Measurements from ENCODE around the gene APOC3. TPM values are rescaled to one million over a fixed set of nuclear protein-coding genes. Genes with fewer than 3 reads are reported as not detected.

APOC3 gene
- total RNA-seq, 3 donors from 2014 or later = not detected

- TF ChIP-seq POLR2AphosphoS5 (IDR thresholded peaks at IDR 0.05) (no peak), POLR2A (IDR thresholded peaks at IDR 0.05) (no peak)
- TF ChIP-seq, protein P1, sequence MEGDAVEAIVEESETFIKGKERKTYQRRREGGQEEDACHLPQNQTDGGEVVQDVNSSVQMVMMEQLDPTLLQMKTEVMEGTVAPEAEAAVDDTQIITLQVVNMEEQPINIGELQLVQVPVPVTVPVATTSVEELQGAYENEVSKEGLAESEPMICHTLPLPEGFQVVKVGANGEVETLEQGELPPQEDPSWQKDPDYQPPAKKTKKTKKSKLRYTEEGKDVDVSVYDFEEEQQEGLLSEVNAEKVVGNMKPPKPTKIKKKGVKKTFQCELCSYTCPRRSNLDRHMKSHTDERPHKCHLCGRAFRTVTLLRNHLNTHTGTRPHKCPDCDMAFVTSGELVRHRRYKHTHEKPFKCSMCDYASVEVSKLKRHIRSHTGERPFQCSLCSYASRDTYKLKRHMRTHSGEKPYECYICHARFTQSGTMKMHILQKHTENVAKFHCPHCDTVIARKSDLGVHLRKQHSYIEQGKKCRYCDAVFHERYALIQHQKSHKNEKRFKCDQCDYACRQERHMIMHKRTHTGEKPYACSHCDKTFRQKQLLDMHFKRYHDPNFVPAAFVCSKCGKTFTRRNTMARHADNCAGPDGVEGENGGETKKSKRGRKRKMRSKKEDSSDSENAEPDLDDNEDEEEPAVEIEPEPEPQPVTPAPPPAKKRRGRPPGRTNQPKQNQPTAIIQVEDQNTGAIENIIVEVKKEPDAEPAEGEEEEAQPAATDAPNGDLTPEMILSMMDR (IDR thresholded peaks at IDR 0.05) = no peak
- Histone ChIP-seq H3K4me1 (no peaks in the 10 kb centered on the region), H3K4me3 (no peak overlapping the region), H3K36me3 (peaks cover 3% of the 10 kb centered on the region), H3K9me3 (no peaks in the 10 kb centered on the region), H3K27ac (no peak overlapping the region), H3K27me3 (no peaks in the 10 kb centered on the region)
- intact Hi-C loops (cut with DNase I; ENCODE audit: low total_unique reads) = no loop called here
- DNase-seq (ENCODE audit: low spot score in 2 of 2) = no peak
Observed at GRCh38 chr11:116842117-116842516, 12.4 kb downstream of the APOC3 start.

DNA sequence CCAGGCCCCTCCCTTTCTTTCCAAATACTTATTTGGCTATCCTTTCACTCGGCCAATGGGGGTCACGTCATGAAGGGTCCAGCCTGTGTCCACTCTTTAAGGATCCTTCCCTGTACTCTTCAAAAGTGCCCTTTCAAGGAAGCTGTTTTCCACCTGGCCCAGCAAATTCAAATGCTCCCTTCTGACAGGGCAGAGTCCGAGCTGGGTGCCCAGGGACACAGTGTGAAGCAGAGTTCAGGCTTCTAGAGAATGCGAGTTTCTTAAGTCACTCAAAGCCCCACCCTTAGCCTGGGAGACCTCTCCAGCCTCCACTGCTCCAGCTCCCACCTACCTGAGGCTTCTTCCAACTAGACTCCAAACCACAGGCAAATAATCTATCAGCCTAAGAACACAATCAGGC lies 13.2 kb downstream of the APOC3 start:
- no peak for DNase-seq (ENCODE audit: low spot score in 2 of 2)
- intact Hi-C loops (cut with DNase I; ENCODE audit: low total_unique reads) = no loop called here
- TF ChIP-seq POLR2A (IDR thresholded peaks at IDR 0.05) (no peak), POLR2AphosphoS5 (IDR thresholded peaks at IDR 0.05) (no peak)
- TF ChIP-seq, protein P1 (IDR thresholded peaks at IDR 0.05) = no peak
- Histone ChIP-seq H3K9me3 (no peaks in the 10 kb centered on the region), H3K4me3 (no peak overlapping the region), H3K4me1 (no peaks in the 10 kb centered on the region), H3K36me3 (peaks cover 5% of the 10 kb centered on the region), H3K27me3 (no peaks in the 10 kb centered on the region), H3K27ac (no peak overlapping the region)

- intact Hi-C loops (cut with DNase I; ENCODE audit: low total_unique reads) = no loop called here
Observed at GRCh38 chr11:116843661-116844060, 14.0 kb downstream of the APOC3 start.

GRCh38 chr11:116844722-116845121 lies 15.0 kb downstream of the APOC3 start:
- intact Hi-C loops (cut with DNase I; ENCODE audit: low total_unique reads) = no loop called here
- H3K4me1 ChIP-seq = no peaks in the 10 kb centered on the region
- no peaks in the 10 kb centered on the region for H3K27me3 ChIP-seq
- H3K27ac ChIP-seq = no peak overlapping the region
- H3K36me3 ChIP-seq = peaks cover 5% of the 10 kb centered on the region
- no peaks in the 10 kb centered on the region for H3K9me3 ChIP-seq
- no peak overlapping the region for H3K4me3 ChIP-seq
- no peak for TF ChIP-seq POLR2AphosphoS5 (IDR thresholded peaks at IDR 0.05)
- TF ChIP-seq POLR2A (IDR thresholded peaks at IDR 0.05) = no peak
- TF ChIP-seq, protein P1 (IDR thresholded peaks at IDR 0.05) = no peak
- no peak for DNase-seq (ENCODE audit: low spot score in 2 of 2)

More at GRCh38 chr11:116843661-116844060, 14.0 kb downstream of the APOC3 start:
- H3K4me1 ChIP-seq = no peaks in the 10 kb centered on the region
- DNase-seq (ENCODE audit: low spot score in 2 of 2) = no peak
- TF ChIP-seq POLR2AphosphoS5 (IDR thresholded peaks at IDR 0.05) = no peak
- TF ChIP-seq, protein P1 (IDR thresholded peaks at IDR 0.05) = no peak
- TF ChIP-seq POLR2A (IDR thresholded peaks at IDR 0.05) = no peak
- H3K9me3 ChIP-seq = no peaks in the 10 kb centered on the region
- no peak overlapping the region for H3K27ac ChIP-seq
- H3K27me3 ChIP-seq = no peaks in the 10 kb centered on the region
- H3K4me3 ChIP-seq = no peak overlapping the region
- H3K36me3 ChIP-seq = peaks cover 5% of the 10 kb centered on the region

- no peak for DNase-seq (ENCODE audit: low spot score in 2 of 2)
- peaks cover 5% of the 10 kb centered on the region for H3K36me3 ChIP-seq
- H3K4me1 ChIP-seq = no peaks in the 10 kb centered on the region
- no peaks in the 10 kb centered on the region for H3K9me3 ChIP-seq
- intact Hi-C loops (cut with DNase I; ENCODE audit: low total_unique reads) = no loop called here
- H3K27me3 ChIP-seq = no peaks in the 10 kb centered on the region
- H3K4me3 ChIP-seq = no peak overlapping the region
- TF ChIP-seq POLR2A (IDR thresholded peaks at IDR 0.05) (no peak), POLR2AphosphoS5 (IDR thresholded peaks at IDR 0.05) (no peak)
- TF ChIP-seq, protein P1 (IDR thresholded peaks at IDR 0.05) = no peak
- H3K27ac ChIP-seq = no peak overlapping the region
Observed at GRCh38 chr11:116847612-116848011, 17.9 kb downstream of the APOC3 start.
